Measurements from ENCODE around the gene F10. TPM values are rescaled to one million over a fixed set of nuclear protein-coding genes. Genes with fewer than 3 reads are reported as not detected.

F10 gene
- total and polyA plus RNA-seq, 4 donors = 2.5 to 18.8 (median 7.7) TPM

DNA sequence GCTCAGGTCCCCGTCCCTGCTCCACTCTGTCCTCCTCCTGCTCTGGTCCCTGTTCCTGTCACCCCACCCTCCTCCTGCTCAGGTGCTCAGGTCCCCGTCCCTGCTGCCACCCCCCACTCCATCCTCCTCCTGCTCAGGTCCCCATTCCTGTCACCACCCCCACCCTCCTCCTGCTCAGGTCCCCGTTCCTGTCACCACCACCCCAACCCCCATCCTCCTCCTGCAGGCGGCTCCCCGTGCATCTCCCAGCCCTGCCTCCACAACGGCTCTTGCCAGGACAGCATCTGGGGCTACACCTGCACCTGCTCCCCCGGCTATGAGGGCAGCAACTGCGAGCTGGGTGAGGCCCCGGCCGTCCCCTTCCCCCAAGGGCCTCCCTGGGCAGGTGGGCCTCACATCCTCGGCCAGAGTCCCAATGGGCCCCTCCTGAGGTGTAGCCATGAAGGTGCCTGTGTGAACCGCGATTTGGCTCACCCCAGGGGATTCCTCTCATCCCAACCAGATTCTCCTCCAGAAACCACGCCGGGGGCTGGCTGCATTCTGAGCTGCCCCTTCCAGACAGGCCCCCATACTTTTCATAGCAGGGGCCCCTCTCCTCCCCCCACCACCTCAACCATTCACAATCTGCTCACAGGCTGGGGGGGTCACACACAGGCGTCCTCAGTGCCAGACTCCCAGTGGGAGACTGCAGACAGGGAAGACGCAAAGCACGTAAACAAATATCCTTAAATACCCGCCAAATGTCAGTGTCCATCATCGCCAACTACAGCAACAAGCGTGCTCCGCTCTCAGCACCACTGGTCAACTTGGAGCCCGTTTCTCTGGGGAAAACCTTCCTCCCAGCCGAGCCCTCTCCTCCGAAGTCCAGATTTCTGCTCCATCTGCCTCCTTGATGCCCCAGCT lies 40.4 kb downstream of the F10 start:
- Histone ChIP-seq H3K4me1 (ENCODE audit: control insufficient read depth in 5 of 5, insufficient read depth in 5 of 5, low read length in 5 of 5) (peaks cover 0 to 7% (median 0%) of the 10 kb centered on the region in 5 donors), H3K9ac (ENCODE audit: insufficient read depth in 1 of 2, low read length in 2 of 2) (no peak overlapping the region), H3K9me3 (ENCODE audit: control insufficient read depth in 4 of 4, insufficient read depth in 3 of 4, low read length in 3 of 4) (peaks cover 0 to 4% (median 0%) of the 10 kb centered on the region in 4 donors), H3K27me3 (ENCODE audit: control insufficient read depth in 3 of 3, insufficient read depth in 3 of 3, low read length in 2 of 3) (peaks cover 0 to 18% (median 0%) of the 10 kb centered on the region in 3 donors), H3K4me3 (no peak overlapping the region), H3K27ac (ENCODE audit: low read depth in 1 of 2, low read length in 1 of 2) (no peak overlapping the region), H3K36me3 (ENCODE audit: control insufficient read depth in 4 of 4, insufficient read depth in 4 of 4, low read length in 4 of 4) (peaks cover 0 to 3% (median 1%) of the 10 kb centered on the region in 4 donors)
- ATAC-seq (ENCODE audit: insufficient read depth, low FRiP score) (no peak), DNase-seq (peak in 1 of 3 donors; percentile 25)
- TF ChIP-seq, protein P1, sequence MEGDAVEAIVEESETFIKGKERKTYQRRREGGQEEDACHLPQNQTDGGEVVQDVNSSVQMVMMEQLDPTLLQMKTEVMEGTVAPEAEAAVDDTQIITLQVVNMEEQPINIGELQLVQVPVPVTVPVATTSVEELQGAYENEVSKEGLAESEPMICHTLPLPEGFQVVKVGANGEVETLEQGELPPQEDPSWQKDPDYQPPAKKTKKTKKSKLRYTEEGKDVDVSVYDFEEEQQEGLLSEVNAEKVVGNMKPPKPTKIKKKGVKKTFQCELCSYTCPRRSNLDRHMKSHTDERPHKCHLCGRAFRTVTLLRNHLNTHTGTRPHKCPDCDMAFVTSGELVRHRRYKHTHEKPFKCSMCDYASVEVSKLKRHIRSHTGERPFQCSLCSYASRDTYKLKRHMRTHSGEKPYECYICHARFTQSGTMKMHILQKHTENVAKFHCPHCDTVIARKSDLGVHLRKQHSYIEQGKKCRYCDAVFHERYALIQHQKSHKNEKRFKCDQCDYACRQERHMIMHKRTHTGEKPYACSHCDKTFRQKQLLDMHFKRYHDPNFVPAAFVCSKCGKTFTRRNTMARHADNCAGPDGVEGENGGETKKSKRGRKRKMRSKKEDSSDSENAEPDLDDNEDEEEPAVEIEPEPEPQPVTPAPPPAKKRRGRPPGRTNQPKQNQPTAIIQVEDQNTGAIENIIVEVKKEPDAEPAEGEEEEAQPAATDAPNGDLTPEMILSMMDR (IDR thresholded peaks at IDR 0.05; ENCODE audit: control extremely low read depth, extremely low read depth) = no peak
- 28 to 50% methylated on average over 25 of the region's 25 CpGs for WGBS, 2 donors

DNA sequence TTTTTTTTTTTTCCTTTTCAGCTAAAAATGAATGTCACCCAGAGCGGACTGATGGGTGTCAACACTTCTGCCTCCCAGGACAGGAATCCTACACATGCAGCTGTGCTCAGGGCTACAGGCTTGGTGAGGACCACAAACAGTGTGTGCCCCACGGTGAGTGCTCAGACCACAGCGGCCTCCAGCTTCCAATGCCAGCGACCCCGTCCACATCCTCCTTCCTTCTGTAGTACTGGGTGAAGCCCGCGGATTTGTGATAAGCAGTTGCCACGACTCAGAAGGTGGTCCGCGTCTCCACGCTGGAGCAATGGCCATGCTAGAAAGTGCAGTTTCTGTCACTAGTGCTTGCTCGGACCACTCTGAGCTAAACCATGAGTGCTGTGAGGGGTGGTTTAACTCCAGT lies 41.9 kb downstream of the F10 start:
- Histone ChIP-seq H3K9ac (ENCODE audit: insufficient read depth in 1 of 2, low read length in 2 of 2) (no peak overlapping the region), H3K36me3 (ENCODE audit: control insufficient read depth in 4 of 4, insufficient read depth in 4 of 4, low read length in 4 of 4) (peaks cover 0 to 7% (median 2%) of the 10 kb centered on the region in 4 donors), H3K4me3 (no peak overlapping the region), H3K27ac (ENCODE audit: low read depth in 1 of 2, low read length in 1 of 2) (no peak overlapping the region), H3K4me1 (ENCODE audit: control insufficient read depth in 5 of 5, insufficient read depth in 5 of 5, low read length in 5 of 5) (peaks cover 0 to 7% (median 0%) of the 10 kb centered on the region in 5 donors), H3K9me3 (ENCODE audit: control insufficient read depth in 4 of 4, insufficient read depth in 3 of 4, low read length in 3 of 4) (peaks cover 0 to 4% (median 1%) of the 10 kb centered on the region in 4 donors), H3K27me3 (ENCODE audit: control insufficient read depth in 3 of 3, insufficient read depth in 3 of 3, low read length in 2 of 3) (peaks cover 0 to 18% (median 0%) of the 10 kb centered on the region in 3 donors)
- TF ChIP-seq, protein P1 (IDR thresholded peaks at IDR 0.05; ENCODE audit: control extremely low read depth, extremely low read depth) = no peak
- ATAC-seq (ENCODE audit: insufficient read depth, low FRiP score) (no peak), DNase-seq (no peak)
- 58 to 85% methylated on average over 12 of the region's 12 CpGs for WGBS, 2 donors

DNA sequence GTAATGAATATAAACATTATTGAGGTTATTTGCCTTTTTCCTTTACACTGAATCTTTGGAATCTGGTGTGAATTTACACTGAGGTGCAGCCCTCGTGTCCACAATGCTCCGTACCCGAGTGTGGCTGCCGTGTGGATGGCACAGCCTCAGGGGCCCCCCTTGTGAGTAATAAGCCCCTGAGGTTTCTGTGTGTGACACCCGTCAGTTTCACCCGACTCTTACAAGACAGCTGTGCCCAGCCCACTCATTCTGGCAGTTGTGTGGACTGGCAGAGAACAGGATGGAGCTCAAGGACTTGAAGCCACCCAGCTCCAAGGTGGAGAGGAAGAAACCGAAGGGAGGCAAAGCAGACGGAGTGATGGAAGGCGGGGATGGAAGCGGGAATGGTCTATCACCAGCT lies 43.7 kb downstream of the F10 start:
- Histone ChIP-seq H3K27me3 (ENCODE audit: control insufficient read depth in 3 of 3, insufficient read depth in 3 of 3, low read length in 2 of 3) (peaks cover 0 to 13% (median 0%) of the 10 kb centered on the region in 3 donors), H3K4me3 (no peak overlapping the region), H3K36me3 (ENCODE audit: control insufficient read depth in 4 of 4, insufficient read depth in 4 of 4, low read length in 4 of 4) (peaks cover 0 to 9% (median 3%) of the 10 kb centered on the region in 4 donors), H3K4me1 (ENCODE audit: control insufficient read depth in 5 of 5, insufficient read depth in 5 of 5, low read length in 5 of 5) (peaks cover 0 to 7% (median 0%) of the 10 kb centered on the region in 5 donors), H3K9me3 (ENCODE audit: control insufficient read depth in 4 of 4, insufficient read depth in 3 of 4, low read length in 3 of 4) (peaks cover 0 to 4% (median 1%) of the 10 kb centered on the region in 4 donors), H3K27ac (ENCODE audit: low read depth in 1 of 2, low read length in 1 of 2) (no peak overlapping the region), H3K9ac (ENCODE audit: insufficient read depth in 1 of 2, low read length in 2 of 2) (no peak overlapping the region)
- no peak for ATAC-seq (ENCODE audit: insufficient read depth, low FRiP score)
- 89 to 90% methylated on average over 10 of the region's 10 CpGs for WGBS, 2 donors
- no peak for DNase-seq
- TF ChIP-seq, protein P1 (IDR thresholded peaks at IDR 0.05; ENCODE audit: control extremely low read depth, extremely low read depth) = no peak

Measured in lung (tissue), 12 donors.